PC-3 (cell line): ENCODE data around the gene CDK18. TPM values are rescaled to one million over a fixed set of nuclear protein-coding genes. Genes with fewer than 3 reads are reported as not detected.
A peak's percentile ranks its signal among the peaks of the same experiment; 100 is the strongest.

Experiments
- ATAC-seq: fragments of 200-7000 bp; cut with Tn5 transposase; 2 replicates; pipeline ENCODE4 v1.9.1; 2020; ENCODE audit warnings: mild to moderate bottlenecking, moderate library complexity
- BruUV-seq: library from RNA; stranded (reverse); fragments of 400-500 nt; replicated peaks from 2 replicates; lab custom pipeline; 2021; lab: Mats Ljungman, UMichigan
- CTCF ChIA-PET: fragments of 300-600 bp; sonication (Branson Sonifier 250); formaldehyde crosslinking; loops from one replicate; lab custom pipeline; 2022; ENCODE audit warnings: antibody characterized with exemption; lab: Charles Lee
- POLR2A ChIA-PET: fragments of 300-600 bp; sonication (Branson Sonifier 250); formaldehyde crosslinking; loops from one replicate; lab custom pipeline; 2022; ENCODE audit warnings: antibody characterized with exemption; ENCODE audit not compliant: unreplicated experiment; lab: Charles Lee
- DNase-seq: peaks from one replicate; pipeline ENCODE4 v3.0.0-alpha.2; 2015
- H2AFZ ChIP-seq: fragments of 300-600 bp; sonication (generic); 2 replicates; pipeline ENCODE4 v1.6.0; 2016; ENCODE audit warnings: antibody characterized with exemption, low read length
- H3F3A ChIP-seq: fragments of 300-600 bp; sonication (generic); one replicate; pipeline ENCODE4 v1.6.0; 2017; ENCODE audit warnings: antibody characterized with exemption, low read length, control low read depth, mild to moderate bottlenecking; ENCODE audit not compliant: unreplicated experiment
- H3K27ac ChIP-seq: fragments of 300-600 bp; sonication (generic); 2 replicates; pipeline ENCODE4 v1.5.1; 2016; ENCODE audit warnings: mild to moderate bottlenecking, low read length
- H3K27me3 ChIP-seq: fragments of 300-600 bp; sonication (generic); 2 replicates; pipeline ENCODE4 v1.6.1; 2016; ENCODE audit warnings: low read length, mixed read lengths
- H3K36me3 ChIP-seq: fragments of 300-600 bp; sonication (generic); 2 replicates; pipeline ENCODE4 v1.6.1; 2016; ENCODE audit warnings: low read depth, mixed run types, low read length, mixed read lengths
- H3K4me1 ChIP-seq: fragments of 300-600 bp; sonication (generic); 2 replicates; pipeline ENCODE4 v1.5.1; 2016; ENCODE audit warnings: low read length; ENCODE audit not compliant: insufficient read depth
- H3K4me2 ChIP-seq: fragments of 300-600 bp; sonication (generic); 2 replicates; pipeline ENCODE4 v1.6.0; 2016; ENCODE audit warnings: low read length
- H3K4me3 ChIP-seq: fragments of 300-600 bp; sonication (generic); 2 replicates; pipeline ENCODE4 v1.5.1; 2016; ENCODE audit warnings: mild to moderate bottlenecking, low read length, mixed read lengths
- H3K79me2 ChIP-seq: fragments of 300-600 bp; sonication (generic); 2 replicates; pipeline ENCODE4 v1.6.1; 2017; ENCODE audit warnings: low read length, mixed read lengths
- H3K9ac ChIP-seq: fragments of 300-600 bp; sonication (generic); 2 replicates; pipeline ENCODE4 v1.6.0; 2016; ENCODE audit warnings: mild to moderate bottlenecking, low read length
- H3K9me2 ChIP-seq: fragments of 300-600 bp; sonication (generic); replicated peaks from 2 replicates; pipeline ENCODE4 v1.6.1; 2016; ENCODE audit warnings: mixed run types, low read length, mixed read lengths
- H3K9me3 ChIP-seq: fragments of 300-600 bp; sonication (generic); 2 replicates; pipeline ENCODE4 v1.6.1; 2016; ENCODE audit warnings: low read length, mixed read lengths
- H4K20me1 ChIP-seq: fragments of 300-600 bp; sonication (generic); 2 replicates; pipeline ENCODE4 v1.6.1; 2016; ENCODE audit warnings: low read length, mixed read lengths
- CTCF ChIP-seq: fragments of 300-600 bp; sonication (generic); conservative IDR thresholded peaks from 2 replicates; pipeline ENCODE4 v1.5.1; 2017; ENCODE audit warnings: antibody characterized with exemption, low read depth, mild to moderate bottlenecking, low read length
- EZH2 ChIP-seq: fragments of 300-600 bp; sonication (generic); IDR thresholded peaks from one replicate; pipeline ENCODE4 v1.6.1; 2017; ENCODE audit warnings: antibody characterized with exemption, mild to moderate bottlenecking, low read length; ENCODE audit not compliant: unreplicated experiment
- EZH2phosphoT487 ChIP-seq: fragments of 300-600 bp; sonication (generic); IDR thresholded peaks from 2 replicates; pipeline ENCODE4 v1.6.1; 2018; ENCODE audit warnings: mild to moderate bottlenecking, antibody characterized with exemption, low read length, borderline replicate concordance
- intact Hi-C: fragments of 100-400 bp; cut with micrococcal nuclease; formaldehyde crosslinking; loops from 2 replicates; pipeline ENCODE4 v1.9.0; 2023
- total RNA-seq: library from RNA; depleted of rRNA; stranded (reverse); fragments of >200 nt; gene quantifications from 2 replicates; pipeline ENCODE4 v1.2.3, GENCODE V29; 2014

Gene CDK18
- total RNA-seq, 1 experiment from 2014 or later = 13.2 TPM

DNA sequence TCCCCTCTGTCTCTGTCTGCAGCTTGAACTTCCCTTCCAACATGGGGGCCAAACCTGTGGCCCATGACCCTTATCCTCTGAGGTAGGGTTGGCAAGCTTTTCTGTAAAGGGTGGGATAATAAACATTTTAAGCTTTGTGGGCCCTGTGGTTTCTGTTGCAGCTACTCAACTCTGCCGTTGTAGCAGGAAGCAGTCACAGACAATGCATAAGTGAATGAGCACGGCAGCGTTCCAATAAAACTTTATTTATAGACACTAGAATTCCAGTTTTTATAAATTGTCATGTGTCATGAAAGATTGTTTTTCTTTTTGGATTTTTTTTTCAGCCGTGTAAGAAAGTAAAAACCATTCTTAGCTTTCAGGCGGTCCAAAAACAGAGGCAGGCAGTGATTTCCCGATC, 18.2 kb upstream of the CDK18 start:
- intact Hi-C loops = no loop called here
- Histone ChIP-seq H3K27me3 (peaks cover 7% of the 10 kb centered on the region; the same call in 1 of the 2 replicates), H3K4me1 (no peaks in the 10 kb centered on the region), H4K20me1 (no peaks in the 10 kb centered on the region), H3K9me3 (no peaks in the 10 kb centered on the region), H3K79me2 (no peaks in the 10 kb centered on the region), H3K36me3 (no peaks in the 10 kb centered on the region), H3F3A (no peaks in the 10 kb centered on the region), H2AFZ (no peak overlapping the region), H3K9ac (no peak overlapping the region), H3K4me2 (no peak overlapping the region), H3K27ac (no peak overlapping the region), H3K4me3 (no peak overlapping the region), H3K9me2 (no peaks in the 10 kb centered on the region)
- ChIA-PET POLR2A (no interaction called here), CTCF (interaction anchor here (1.1 to 1.9 kb wide), 4 partner anchors 38 to 132 kb away, joined by 3 to 45 read pairs (median 17); no protein-coding TSS in a partner anchor)
- DNase-seq (no peak), ATAC-seq (no peak)
- no TSS peak for BruUV-seq
- TF ChIP-seq EZH2 = no peak
- no peak for TF ChIP-seq EZH2phosphoT487
- TF ChIP-seq CTCF = no peak

DNA sequence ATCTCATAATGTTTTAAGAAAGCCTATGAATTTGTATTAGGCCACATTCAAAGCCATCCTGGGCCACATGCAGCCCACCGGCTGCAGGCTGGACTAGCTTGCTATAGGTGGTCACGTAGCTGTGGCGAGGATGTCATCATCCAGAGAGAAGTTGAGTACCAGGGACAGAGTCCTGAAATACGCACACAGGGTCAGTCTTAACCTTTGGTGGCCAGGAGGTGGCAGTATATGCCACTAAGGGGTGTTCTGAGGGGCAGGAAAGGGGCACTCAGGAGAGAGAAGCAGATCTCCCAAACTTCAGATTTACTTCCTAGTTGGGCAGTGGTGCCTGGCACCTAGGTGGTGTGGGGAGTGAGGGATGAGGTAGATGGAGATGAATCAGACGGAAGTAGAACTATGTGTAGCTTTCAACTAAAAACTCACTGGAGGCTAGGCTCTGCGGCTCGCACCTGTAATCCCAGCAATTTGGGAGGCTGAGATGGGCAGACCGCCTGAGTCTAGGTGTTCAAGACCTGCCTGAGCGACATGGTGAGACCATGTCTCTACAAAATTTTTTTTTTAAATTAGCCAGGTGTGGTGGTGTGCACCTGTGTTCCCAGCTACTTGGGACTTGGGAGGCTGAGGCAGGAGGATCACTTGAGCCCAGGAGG, 16.3 kb upstream of the CDK18 start:
- Histone ChIP-seq H3K4me3 (no peak overlapping the region), H3K9ac (no peak overlapping the region), H4K20me1 (no peaks in the 10 kb centered on the region), H3K36me3 (no peaks in the 10 kb centered on the region), H2AFZ (no peak overlapping the region), H3K9me3 (no peaks in the 10 kb centered on the region), H3K27me3 (peaks cover 2% of the 10 kb centered on the region; the same call in 1 of the 2 replicates), H3K4me1 (peaks cover 16% of the 10 kb centered on the region), H3K79me2 (no peaks in the 10 kb centered on the region), H3K27ac (no peak overlapping the region), H3F3A (no peaks in the 10 kb centered on the region), H3K9me2 (no peaks in the 10 kb centered on the region), H3K4me2 (no peak overlapping the region)
- POLR2A ChIA-PET = no interaction called here
- no TSS peak for BruUV-seq
- TF ChIP-seq CTCF (peak; percentile 95), EZH2phosphoT487 (no peak)
- peak; percentile 72 for ATAC-seq
- DNase-seq = peak; percentile 83
- intact Hi-C loops = loop anchor here (1.0 kb wide), 1 partner anchor 36 kb away; no protein-coding TSS in a partner anchor
- CTCF ChIA-PET = interaction anchor here (0.7 to 2.9 kb wide), 4 partner anchors 10 to 162 kb away, joined by 3 to 38 read pairs (median 4); no protein-coding TSS in a partner anchor

DNA sequence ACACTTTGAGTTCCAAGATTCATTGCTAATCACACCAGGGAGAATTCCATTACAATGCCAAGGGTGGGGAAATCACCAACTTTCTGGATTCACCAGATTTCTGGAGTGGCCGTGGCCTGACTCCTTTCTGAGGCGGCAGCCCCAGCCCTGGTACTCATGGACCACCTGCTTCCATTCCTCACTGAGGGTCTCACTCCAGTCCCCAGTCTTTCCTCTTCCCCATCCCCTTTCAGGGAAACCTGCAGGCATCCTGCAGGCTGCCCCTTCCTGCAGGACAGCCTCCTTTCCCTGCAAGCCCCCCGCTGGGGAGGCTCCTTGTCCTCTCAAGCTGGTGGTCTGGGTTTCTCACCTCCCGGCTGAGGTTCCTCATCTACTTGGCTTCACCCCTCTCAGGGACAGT, 12.7 kb upstream of the CDK18 start:
- CTCF ChIA-PET = no interaction called here
- ATAC-seq = no peak

More for the DNA sequence above, 12.7 kb upstream of the CDK18 start:
- intact Hi-C loops = no loop called here
- TF ChIP-seq EZH2 (no peak), CTCF (no peak), EZH2phosphoT487 (no peak)
- Histone ChIP-seq H3K9me2 (no peaks in the 10 kb centered on the region), H3K27me3 (no peaks in the 10 kb centered on the region), H3K79me2 (no peaks in the 10 kb centered on the region), H2AFZ (no peak overlapping the region), H3K9me3 (no peaks in the 10 kb centered on the region), H3K4me2 (no peak overlapping the region), H3K4me1 (peaks cover 19% of the 10 kb centered on the region), H3K36me3 (no peaks in the 10 kb centered on the region), H4K20me1 (no peaks in the 10 kb centered on the region), H3K9ac (no peak overlapping the region), H3F3A (no peaks in the 10 kb centered on the region), H3K27ac (no peak overlapping the region), H3K4me3 (no peak overlapping the region)
- DNase-seq = no peak
- BruUV-seq = no TSS peak
- POLR2A ChIA-PET = no interaction called here
